ENCODE measurements around the gene ASTN2. TPM values are rescaled to one million over a fixed set of nuclear protein-coding genes. Genes with fewer than 3 reads are reported as not detected.

ASTN2 gene
- total and polyA plus RNA-seq, 9 of the 15 experiments (the other 6 are each of a cell fraction or from before 2014, with no cell fraction given) = 0.56 to 3.5 (median 1.9) TPM

DNA sequence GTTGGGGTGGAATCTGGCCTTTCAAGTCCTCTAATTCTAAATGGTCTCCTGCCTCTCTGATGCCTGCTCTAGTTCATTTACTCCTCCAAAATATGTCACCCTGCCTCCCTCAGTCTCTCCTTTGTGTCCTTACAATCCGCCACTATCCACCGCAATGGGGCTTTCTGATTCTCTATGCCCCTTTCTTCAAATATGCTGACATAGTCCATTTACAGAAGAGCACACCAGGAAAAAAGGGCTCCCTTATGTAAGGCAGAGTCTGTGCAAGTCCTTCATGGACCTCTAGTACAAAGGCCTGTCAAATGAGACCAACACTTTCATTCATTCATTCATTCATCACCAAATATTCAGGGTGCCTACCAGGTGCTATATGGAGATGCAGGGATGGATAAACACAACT lies 2.0 kb upstream of the ASTN2 start:
- Histone ChIP-seq H3K36me3 (ENCODE audit: control insufficient read depth, insufficient read depth, low read length) (no peaks in the 10 kb centered on the region), H3K9me1 (ENCODE audit: control insufficient read depth, insufficient read depth, low read length) (no peaks in the 10 kb centered on the region), H3K4me3 (no peak overlapping the region), H4K20me1 (replicated peaks; ENCODE audit: control insufficient read depth, insufficient read depth, low read length) (no peaks in the 10 kb centered on the region), H3K79me2 (ENCODE audit: control insufficient read depth, insufficient read depth, low read length) (no peaks in the 10 kb centered on the region), H3K4me1 (replicated peaks in 1 of 2; ENCODE audit: control insufficient read depth in 2 of 2, insufficient read depth in 2 of 2, low read length in 2 of 2) (no peaks in the 10 kb centered on the region), H3K4me2 (ENCODE audit: insufficient read depth, low read length) (no peak overlapping the region), H3K9ac (ENCODE audit: insufficient read depth in 1 of 2, low read depth in 2 of 2, low read length in 2 of 2) (no peak overlapping the region), H3K27me3 (ENCODE audit: control insufficient read depth in 2 of 2, insufficient read depth in 2 of 2, low read length in 2 of 2) (no peaks in the 10 kb centered on the region), H3K9me3 (replicated peaks; ENCODE audit: control insufficient read depth, insufficient read depth, low read depth, low read length) (no peaks in the 10 kb centered on the region), H2AFZ (ENCODE audit: low read depth, low read length) (no peak overlapping the region), H3K27ac (ENCODE audit: extremely low read depth, low read depth, low read length) (no peak overlapping the region)
- ChIA-PET POLR2A (no interaction called here), CTCF (ENCODE audit: low intra/inter-chr PET ratio) (no interaction called here)
- no peak for FAIRE-seq
- no peak for DNase-seq (ENCODE audit: extremely low read depth in 1 of 4, low spot score in 3 of 4)
- BruUV-seq (replicated peaks) = no TSS peak
- intact Hi-C loops (cut with micrococcal nuclease) (loop anchor here (10.0 kb wide), 1 partner anchor 682 kb away; no protein-coding TSS in a partner anchor), in situ Hi-C loops (cut with MboI) (no loop called here)
- WGBS (ENCODE audit: insufficient coverage, low coverage, missing lambda C conversion rate) = 0% methylated on average over 2 of the region's 2 CpGs
- ATAC-seq = no peak
- peak; percentile 28; the same call in 1 of the 2 replicates for TF ChIP-seq MAFF (IDR thresholded peaks at IDR 0.05; ENCODE audit: low read length)
- no peak for TF ChIP-seq SMAD1 (IDR thresholded peaks at IDR 0.05; ENCODE audit: low read depth, low read length, partially characterized antibody)

DNA sequence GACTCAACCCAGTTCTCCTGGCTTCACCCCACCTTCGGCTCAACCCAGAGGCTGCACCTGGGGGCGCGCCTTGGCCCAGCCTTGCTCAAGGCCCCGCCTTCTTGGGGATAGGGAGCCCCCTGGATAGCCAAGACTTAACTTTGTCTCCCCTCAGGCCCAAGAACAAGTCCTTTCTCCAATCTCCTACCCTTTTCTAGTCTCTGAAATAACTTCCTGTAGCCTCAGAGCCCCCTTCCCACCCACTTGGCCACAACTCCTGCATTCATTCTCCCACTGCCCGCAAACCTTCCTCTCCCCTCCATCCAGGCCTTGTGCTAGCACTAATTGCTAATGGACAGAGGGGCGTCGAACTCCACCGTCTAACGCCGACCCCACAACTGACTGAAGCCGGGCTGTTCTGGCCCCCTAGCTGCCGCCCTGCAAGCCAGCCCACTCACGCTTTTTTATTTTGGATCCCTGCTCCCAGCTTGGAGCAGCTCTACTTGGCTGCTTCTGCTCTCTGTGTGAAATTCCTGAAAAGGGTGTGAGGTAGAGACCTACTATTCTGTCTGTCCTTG lies 579 bp upstream of the ASTN2 start:
- Histone ChIP-seq H3K27ac (ENCODE audit: extremely low read depth, low read depth, low read length) (no peak overlapping the region), H3K27me3 (ENCODE audit: control insufficient read depth in 2 of 2, insufficient read depth in 2 of 2, low read length in 2 of 2) (no peaks in the 10 kb centered on the region), H3K4me3 (no peak overlapping the region), H3K79me2 (ENCODE audit: control insufficient read depth, insufficient read depth, low read length) (no peaks in the 10 kb centered on the region), H3K4me1 (replicated peaks in 1 of 2; ENCODE audit: control insufficient read depth in 2 of 2, insufficient read depth in 2 of 2, low read length in 2 of 2) (no peaks in the 10 kb centered on the region), H3K9ac (ENCODE audit: insufficient read depth in 1 of 2, low read depth in 2 of 2, low read length in 2 of 2) (no peak overlapping the region), H3K9me3 (replicated peaks; ENCODE audit: control insufficient read depth, insufficient read depth, low read depth, low read length) (no peaks in the 10 kb centered on the region), H3K9me1 (ENCODE audit: control insufficient read depth, insufficient read depth, low read length) (no peaks in the 10 kb centered on the region), H2AFZ (ENCODE audit: low read depth, low read length) (no peak overlapping the region), H4K20me1 (replicated peaks; ENCODE audit: control insufficient read depth, insufficient read depth, low read length) (no peaks in the 10 kb centered on the region), H3K36me3 (ENCODE audit: control insufficient read depth, insufficient read depth, low read length) (no peaks in the 10 kb centered on the region), H3K4me2 (ENCODE audit: insufficient read depth, low read length) (no peak overlapping the region)
- ATAC-seq (no peak), DNase-seq (ENCODE audit: extremely low read depth in 1 of 4, low spot score in 3 of 4) (no peak), FAIRE-seq (no peak)
- in situ Hi-C loops (cut with MboI) = no loop called here
- BruUV-seq (replicated peaks) = no TSS peak
- 2% methylated on average over 8 of the region's 13 CpGs for WGBS (ENCODE audit: insufficient coverage, low coverage, missing lambda C conversion rate)
- ChIA-PET CTCF (ENCODE audit: low intra/inter-chr PET ratio) (no interaction called here), POLR2A (no interaction called here)
- intact Hi-C loops (cut with micrococcal nuclease) = loop anchor here (10.0 kb wide), 1 partner anchor 681 kb away; no protein-coding TSS in a partner anchor
- TF ChIP-seq CXXC5 (CRISPR knock-in tag; IDR thresholded peaks at IDR 0.05) (no peak), TCF7L2 (IDR thresholded peaks at IDR 0.05; ENCODE audit: low read depth, low read length) (no peak), RUNX1 (IDR thresholded peaks at IDR 0.05; ENCODE audit: low read depth) (no peak), NCOA1 (IDR thresholded peaks at IDR 0.05; ENCODE audit: low read depth) (no peak), MIER1 (IDR thresholded peaks at IDR 0.05; ENCODE audit: low read depth) (no peak), SETDB1 (IDR thresholded peaks at IDR 0.05; ENCODE audit: low read length) (no peak), RBM15 (IDR thresholded peaks at IDR 0.05; ENCODE audit: insufficient read depth, low read length) (no peak)
- TF ChIP-seq, protein P1, sequence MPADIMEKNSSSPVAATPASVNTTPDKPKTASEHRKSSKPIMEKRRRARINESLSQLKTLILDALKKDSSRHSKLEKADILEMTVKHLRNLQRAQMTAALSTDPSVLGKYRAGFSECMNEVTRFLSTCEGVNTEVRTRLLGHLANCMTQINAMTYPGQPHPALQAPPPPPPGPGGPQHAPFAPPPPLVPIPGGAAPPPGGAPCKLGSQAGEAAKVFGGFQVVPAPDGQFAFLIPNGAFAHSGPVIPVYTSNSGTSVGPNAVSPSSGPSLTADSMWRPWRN (IDR thresholded peaks at IDR 0.05; ENCODE audit: low read depth) = no peak
- TF ChIP-seq, protein P2, sequence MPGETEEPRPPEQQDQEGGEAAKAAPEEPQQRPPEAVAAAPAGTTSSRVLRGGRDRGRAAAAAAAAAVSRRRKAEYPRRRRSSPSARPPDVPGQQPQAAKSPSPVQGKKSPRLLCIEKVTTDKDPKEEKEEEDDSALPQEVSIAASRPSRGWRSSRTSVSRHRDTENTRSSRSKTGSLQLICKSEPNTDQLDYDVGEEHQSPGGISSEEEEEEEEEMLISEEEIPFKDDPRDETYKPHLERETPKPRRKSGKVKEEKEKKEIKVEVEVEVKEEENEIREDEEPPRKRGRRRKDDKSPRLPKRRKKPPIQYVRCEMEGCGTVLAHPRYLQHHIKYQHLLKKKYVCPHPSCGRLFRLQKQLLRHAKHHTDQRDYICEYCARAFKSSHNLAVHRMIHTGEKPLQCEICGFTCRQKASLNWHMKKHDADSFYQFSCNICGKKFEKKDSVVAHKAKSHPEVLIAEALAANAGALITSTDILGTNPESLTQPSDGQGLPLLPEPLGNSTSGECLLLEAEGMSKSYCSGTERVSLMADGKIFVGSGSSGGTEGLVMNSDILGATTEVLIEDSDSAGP (CRISPR knock-in tag; IDR thresholded peaks at IDR 0.05) = no peak
- TF ChIP-seq, protein P3, sequence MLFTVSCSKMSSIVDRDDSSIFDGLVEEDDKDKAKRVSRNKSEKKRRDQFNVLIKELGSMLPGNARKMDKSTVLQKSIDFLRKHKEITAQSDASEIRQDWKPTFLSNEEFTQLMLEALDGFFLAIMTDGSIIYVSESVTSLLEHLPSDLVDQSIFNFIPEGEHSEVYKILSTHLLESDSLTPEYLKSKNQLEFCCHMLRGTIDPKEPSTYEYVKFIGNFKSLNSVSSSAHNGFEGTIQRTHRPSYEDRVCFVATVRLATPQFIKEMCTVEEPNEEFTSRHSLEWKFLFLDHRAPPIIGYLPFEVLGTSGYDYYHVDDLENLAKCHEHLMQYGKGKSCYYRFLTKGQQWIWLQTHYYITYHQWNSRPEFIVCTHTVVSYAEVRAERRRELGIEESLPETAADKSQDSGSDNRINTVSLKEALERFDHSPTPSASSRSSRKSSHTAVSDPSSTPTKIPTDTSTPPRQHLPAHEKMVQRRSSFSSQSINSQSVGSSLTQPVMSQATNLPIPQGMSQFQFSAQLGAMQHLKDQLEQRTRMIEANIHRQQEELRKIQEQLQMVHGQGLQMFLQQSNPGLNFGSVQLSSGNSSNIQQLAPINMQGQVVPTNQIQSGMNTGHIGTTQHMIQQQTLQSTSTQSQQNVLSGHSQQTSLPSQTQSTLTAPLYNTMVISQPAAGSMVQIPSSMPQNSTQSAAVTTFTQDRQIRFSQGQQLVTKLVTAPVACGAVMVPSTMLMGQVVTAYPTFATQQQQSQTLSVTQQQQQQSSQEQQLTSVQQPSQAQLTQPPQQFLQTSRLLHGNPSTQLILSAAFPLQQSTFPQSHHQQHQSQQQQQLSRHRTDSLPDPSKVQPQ (CRISPR knock-in tag; IDR thresholded peaks at IDR 0.05; ENCODE audit: borderline replicate concordance) = no peak

All from K562 (cell line).